SH-SY5Y (cell line): ENCODE results near the gene ADAM23.

ENCODE experiments used
- GATA2 ChIP-seq: IDR thresholded peaks from 2 replicates; pipeline ENCODE4 v1.6.1; 2011; ENCODE audit warnings: mild to moderate bottlenecking, low read depth, low read length
- GATA3 ChIP-seq: IDR thresholded peaks from 2 replicates; pipeline ENCODE4 v1.6.1; 2011; ENCODE audit warnings: low read depth, mild to moderate bottlenecking, low read length, moderate library complexity

DNA sequence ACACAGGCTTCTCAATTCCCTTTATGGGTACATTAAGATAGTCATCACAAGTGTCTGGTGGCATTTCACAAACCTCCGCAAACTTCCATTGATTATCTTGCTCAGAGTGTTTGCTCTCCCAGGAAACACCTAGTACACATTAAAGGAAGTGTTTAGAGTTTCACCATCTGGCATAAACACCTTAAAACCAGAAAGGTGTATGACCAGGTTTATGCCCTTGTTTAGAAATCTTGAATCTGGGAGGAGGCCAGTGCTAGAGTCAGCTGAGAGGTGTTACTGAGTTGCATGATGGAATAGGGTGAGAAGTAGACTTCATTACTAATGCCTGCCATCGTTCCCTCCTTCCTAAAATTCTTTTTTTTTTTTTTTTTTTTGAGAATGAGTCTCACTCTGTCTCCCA is 120.0 kb downstream of the ADAM23 start:
- TF ChIP-seq GATA2, result no peak
- no peak for TF ChIP-seq GATA3
